SJSA1 (cell line): ENCODE measurements around the gene JAGN1. TPM values are rescaled to one million over a fixed set of nuclear protein-coding genes. Genes with fewer than 3 reads are reported as not detected.
"Not testable (repeated sequence)": the region's sequence is repeated elsewhere in the genome, so short reads cannot be mapped to it uniquely, and the experiment has no call there.

ENCODE experiments used
- DNase-seq, 2 experiments: peaks; one replicate each; pipeline ENCODE4 v3.0.0-alpha.2; 2015 to 2020; ENCODE audit warnings: low spot score in 2 of 2, low read depth in 1 of 2
- H3K27ac ChIP-seq: fragments of 250-450 bp; sonication (Bioruptor Pico); 2 replicates; pipeline ENCODE4 v1.5.1; 2020; ENCODE audit warnings: mild to moderate bottlenecking, moderate library complexity
- H3K27me3 ChIP-seq: fragments of 250-450 bp; sonication (Bioruptor Pico); replicated peaks from 2 replicates; pipeline ENCODE4 v1.5.1; 2020; ENCODE audit warnings: mild to moderate bottlenecking, moderate library complexity
- H3K36me3 ChIP-seq: fragments of 250-450 bp; sonication (Bioruptor Pico); 2 replicates; pipeline ENCODE4 v1.5.1; 2020; ENCODE audit warnings: mild to moderate bottlenecking
- H3K4me1 ChIP-seq: fragments of 250-450 bp; sonication (Bioruptor Pico); replicated peaks from 2 replicates; pipeline ENCODE4 v1.6.1; 2021; ENCODE audit warnings: mild to moderate bottlenecking
- H3K4me3 ChIP-seq: fragments of 250-450 bp; sonication (Bioruptor Pico); 2 replicates; pipeline ENCODE4 v1.5.1; 2020; ENCODE audit warnings: mild to moderate bottlenecking
- H3K9me3 ChIP-seq: fragments of 250-450 bp; sonication (Bioruptor Pico); replicated peaks from 2 replicates; pipeline ENCODE4 v1.5.1; 2020; ENCODE audit warnings: mild to moderate bottlenecking
- total RNA-seq: library from RNA; depleted of rRNA; stranded (reverse); fragments of >200 nt; shearing (Covaris generic); gene quantifications from 2 replicates; pipeline ENCODE4 v1.2.3, GENCODE V29; 2014

JAGN1 gene
- total RNA-seq, 1 experiment from 2014 or later: 21.2 TPM

- no peaks in the 10 kb centered on the region for H3K27me3 ChIP-seq
- H3K9me3 ChIP-seq: no peaks in the 10 kb centered on the region; the same call in 1 of the 2 replicates
- peaks cover 30% of the 10 kb centered on the region for H3K36me3 ChIP-seq
- H3K4me3 ChIP-seq: no peak overlapping the region
- H3K4me1 ChIP-seq: peaks cover 10% of the 10 kb centered on the region
- no peak for DNase-seq
- no peak overlapping the region for H3K27ac ChIP-seq
Observed at GRCh38 chr3:9897408-9898372, 7.3 kb downstream of the JAGN1 start.

GRCh38 chr3:9898467-9899241 is 8.2 kb downstream of the JAGN1 start:
- Histone ChIP-seq H3K27ac (no peak overlapping the region), H3K4me3 (no peak overlapping the region), H3K36me3 (peaks cover 20% of the 10 kb centered on the region), H3K27me3 (no peaks in the 10 kb centered on the region), H3K9me3 (no peaks in the 10 kb centered on the region; the same call in 1 of the 2 replicates), H3K4me1 (peaks cover 17% of the 10 kb centered on the region)
- DNase-seq: no peak

GRCh38 chr3:9899289-9899791 is 8.9 kb downstream of the JAGN1 start:
- H3K27ac ChIP-seq: no peak overlapping the region
- no peak overlapping the region for H3K4me3 ChIP-seq
- no peak for DNase-seq
- H3K36me3 ChIP-seq: peaks cover 14% of the 10 kb centered on the region
- H3K9me3 ChIP-seq: no peaks in the 10 kb centered on the region; the same call in 1 of the 2 replicates
- no peaks in the 10 kb centered on the region for H3K27me3 ChIP-seq
- peaks cover 11% of the 10 kb centered on the region for H3K4me1 ChIP-seq

- H3K9me3 ChIP-seq: not testable (repeated sequence)
Observed at GRCh38 chr3:9900965-9901415, 10.6 kb downstream of the JAGN1 start.

GRCh38 chr3:9901967-9902366 is 11.6 kb downstream of the JAGN1 start:
- H3K9me3 ChIP-seq: no peaks in the 10 kb centered on the region
- H3K27ac ChIP-seq: no peak overlapping the region
- H3K4me1 ChIP-seq: peaks cover 11% of the 10 kb centered on the region
- H3K36me3 ChIP-seq: no peaks in the 10 kb centered on the region
- DNase-seq: no peak
- no peak overlapping the region for H3K4me3 ChIP-seq
- no peaks in the 10 kb centered on the region for H3K27me3 ChIP-seq

More at GRCh38 chr3:9900965-9901415, 10.6 kb downstream of the JAGN1 start:
- H3K27ac ChIP-seq, H3K36me3 ChIP-seq, H3K27me3 ChIP-seq, H3K4me3 ChIP-seq, DNase-seq: not testable (repeated sequence)
- H3K4me1 ChIP-seq: peaks cover 11% of the 10 kb centered on the region

GRCh38 chr3:9902372-9903237 is 12.2 kb downstream of the JAGN1 start, which contains the start of gene IL17RE:
TSS of gene IL17RE (plus strand) at chr3:9902848. CDS start at chr3:9902933, 85 bp downstream.
- Histone ChIP-seq H3K4me1 (peaks cover 11% of the 10 kb centered on the region), H3K4me3 (no peak within 1 kb of the TSS), H3K9me3 (no peaks in the 10 kb centered on the region), H3K27me3 (no peaks in the 10 kb centered on the region), H3K36me3 (no peaks in the 10 kb centered on the region), H3K27ac (no peak within 1 kb of the TSS; the same call in 1 of the 2 replicates)
- DNase-seq: no peak

GRCh38 chr3:9903238-9903624 is 12.8 kb downstream of the JAGN1 start:
- Histone ChIP-seq H3K36me3 (no peaks in the 10 kb centered on the region), H3K27ac (no peak overlapping the region; the same call in 1 of the 2 replicates), H3K9me3 (no peaks in the 10 kb centered on the region), H3K4me3 (no peak overlapping the region), H3K4me1 (peaks cover 11% of the 10 kb centered on the region), H3K27me3 (no peaks in the 10 kb centered on the region)
- peak in 1 of 2 experiments; percentile 26 for DNase-seq

GRCh38 chr3:9903904-9904303 is 13.5 kb downstream of the JAGN1 start:
- H3K4me1 ChIP-seq: peaks cover 11% of the 10 kb centered on the region
- DNase-seq: no peak
- no peaks in the 10 kb centered on the region for H3K9me3 ChIP-seq
- no peak overlapping the region for H3K4me3 ChIP-seq
- H3K27ac ChIP-seq: no peak overlapping the region
- H3K36me3 ChIP-seq: no peaks in the 10 kb centered on the region
- H3K27me3 ChIP-seq: no peaks in the 10 kb centered on the region

- no peak overlapping the region for H3K4me3 ChIP-seq
- no peaks in the 10 kb centered on the region for H3K36me3 ChIP-seq
- DNase-seq: no peak
- no peak overlapping the region for H3K27ac ChIP-seq
- H3K9me3 ChIP-seq: no peaks in the 10 kb centered on the region
- H3K4me1 ChIP-seq: peaks cover 11% of the 10 kb centered on the region
- no peaks in the 10 kb centered on the region for H3K27me3 ChIP-seq
Observed at GRCh38 chr3:9906480-9906879, 16.1 kb downstream of the JAGN1 start.

- H3K9me3 ChIP-seq: no peaks in the 10 kb centered on the region
- no peak for DNase-seq
- no peak overlapping the region for H3K27ac ChIP-seq
- no peak overlapping the region for H3K4me3 ChIP-seq
- H3K4me1 ChIP-seq: peaks cover 4% of the 10 kb centered on the region
- H3K27me3 ChIP-seq: no peaks in the 10 kb centered on the region
- H3K36me3 ChIP-seq: no peaks in the 10 kb centered on the region
Observed at GRCh38 chr3:9908286-9908685, 17.9 kb downstream of the JAGN1 start.

GRCh38 chr3:9909221-9910013 is 19.0 kb downstream of the JAGN1 start:
- DNase-seq: no peak
- no peaks in the 10 kb centered on the region for H3K9me3 ChIP-seq
- H3K36me3 ChIP-seq: no peaks in the 10 kb centered on the region

GRCh38 chr3:9911863-9912262 is 21.5 kb downstream of the JAGN1 start:
- H3K9me3 ChIP-seq: 0 out of 2 replicates have a peak, but pooled peaks cover 5% of the 10 kb centered on the region
- H3K27ac ChIP-seq: no peak overlapping the region
- no peaks in the 10 kb centered on the region for H3K27me3 ChIP-seq
- no peak overlapping the region for H3K4me3 ChIP-seq
- DNase-seq: no peak
- H3K4me1 ChIP-seq: peaks cover 24% of the 10 kb centered on the region
- peaks cover 6% of the 10 kb centered on the region; the same call in 1 of the 2 replicates for H3K36me3 ChIP-seq

More at GRCh38 chr3:9909221-9910013, 19.0 kb downstream of the JAGN1 start:
- Histone ChIP-seq H3K27me3 (no peaks in the 10 kb centered on the region), H3K4me3 (no peak overlapping the region), H3K27ac (no peak overlapping the region), H3K4me1 (peaks cover under 1% of the 10 kb centered on the region)
